ENCODE results near the gene PCF11. TPM values are rescaled to one million over a fixed set of nuclear protein-coding genes. Genes with fewer than 3 reads are reported as not detected.

Gene PCF11
- total and polyA plus RNA-seq, 2 of the 4 experiments (the other 2 are of a cell fraction): 19.2 to 26.7 TPM

DNA sequence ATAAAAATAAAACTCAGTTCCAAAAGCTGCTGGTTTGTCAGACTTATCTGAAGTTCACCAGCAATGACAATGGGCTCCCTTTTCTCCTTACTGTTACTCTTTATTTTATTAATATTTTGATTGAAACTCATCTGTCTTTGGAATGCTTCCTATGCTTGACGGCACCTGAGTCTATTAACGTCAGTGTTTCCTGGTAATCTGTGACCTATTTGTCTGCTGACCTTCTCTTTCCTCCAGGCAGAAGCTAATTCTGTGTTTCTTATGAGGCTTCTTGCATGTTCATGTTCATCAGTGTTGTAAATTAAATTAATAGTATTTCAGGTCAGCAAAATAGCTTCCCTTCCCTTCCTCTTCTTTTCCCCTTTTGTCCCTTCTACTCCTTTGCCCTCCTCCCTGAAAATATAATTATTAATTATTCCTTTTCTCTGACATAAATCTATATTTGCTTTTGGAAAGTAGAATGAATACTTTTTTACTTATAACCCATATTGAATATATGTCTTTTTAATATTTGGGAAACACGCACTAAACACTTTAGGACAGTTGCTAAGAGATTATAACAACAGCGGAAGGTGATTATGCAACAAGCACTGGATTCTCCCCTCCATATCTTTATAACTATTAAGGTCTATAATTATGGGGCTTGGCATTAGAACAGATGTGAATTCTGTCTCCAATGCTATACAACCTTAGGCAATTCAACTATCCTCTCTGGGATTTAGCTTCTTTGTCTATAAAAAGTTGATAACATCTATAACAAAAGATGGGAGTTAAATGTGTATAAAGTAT, 32.1 kb upstream of the PCF11 start:
- H4K5ac ChIP-seq (ENCODE audit: low read depth, low read length): no peak overlapping the region
- no peak for DNase-seq
- no peaks in the 10 kb centered on the region for H3K36me3 ChIP-seq (ENCODE audit: control insufficient read depth, insufficient read depth, low read length)
- H3K9ac ChIP-seq (ENCODE audit: low read depth, low read length): no peak overlapping the region
- dilution Hi-C loops (cut with HindIII; ENCODE audit: low sequenced_read_pairs, unreplicated experiment) (no loop called here), in situ Hi-C loops (cut with MboI; ENCODE audit: low sequenced_read_pairs) (no loop called here), intact Hi-C loops (cut with micrococcal nuclease) (no loop called here)
- H2AK5ac ChIP-seq (ENCODE audit: low read depth, low read length): no peak overlapping the region
- H4K91ac ChIP-seq (ENCODE audit: insufficient read depth, low read depth, low read length): no peak overlapping the region
- H2BK120ac ChIP-seq (ENCODE audit: low read depth, low read length): no peak overlapping the region
- no peak overlapping the region for H2BK20ac ChIP-seq (ENCODE audit: low read depth, low read length)
- no peaks in the 10 kb centered on the region for H3K79me1 ChIP-seq (ENCODE audit: low read depth in 1 of 2, low read length in 2 of 2)
- ChIA-PET CTCF (interaction anchor here (0.6 kb wide), 1 partner anchor 8 kb away, joined by 3 read pairs; no protein-coding TSS in a partner anchor), POLR2A (ENCODE audit: unreplicated experiment) (no interaction called here)
- H3K4me2 ChIP-seq (ENCODE audit: low read depth, low read length): no peak overlapping the region
- H3K9me1 ChIP-seq (ENCODE audit: insufficient read depth, low read length): no peaks in the 10 kb centered on the region
- BruUV-seq (replicated peaks): no TSS peak
- H3K4ac ChIP-seq (ENCODE audit: low read depth, low read length): no peak overlapping the region
- no CpG with 5 or more reads among the region's 4 CpGs for WGBS, 2 experiments (ENCODE audit: extremely low coverage in 2 of 2, insufficient read length in 1 of 2)
- H3K4me1 ChIP-seq (ENCODE audit: control insufficient read depth, insufficient read depth, low read length): peaks cover 3% of the 10 kb centered on the region
- no peak overlapping the region for H2BK5ac ChIP-seq (ENCODE audit: low read depth, low read length, poor library complexity, severe bottlenecking)
- H2AK9ac ChIP-seq (replicated peaks; ENCODE audit: low read depth, low read length, poor library complexity): no peak overlapping the region
- H4K8ac ChIP-seq (ENCODE audit: low read depth in 2 of 2, low read length in 2 of 2): no peak overlapping the region
- no peak overlapping the region; the same call in 1 of the 2 replicates for H3K56ac ChIP-seq (ENCODE audit: extremely low read depth, insufficient read depth, low read length)
- H2AFZ ChIP-seq (replicated peaks; ENCODE audit: low read length, poor library complexity): no peak overlapping the region
- H3K27me3 ChIP-seq (ENCODE audit: control insufficient read depth, insufficient read depth, low read length): peaks cover 2% of the 10 kb centered on the region
- H3K4me3 ChIP-seq (ENCODE audit: insufficient read depth, low read depth, low read length): no peak overlapping the region
- no peak for ATAC-seq (ENCODE audit: low read depth)
- no peak overlapping the region for H2BK15ac ChIP-seq (ENCODE audit: low read depth, low read length)
- H3K23ac ChIP-seq (ENCODE audit: low read depth, low read length): no peak overlapping the region
- no peak overlapping the region for H3K14ac ChIP-seq (replicated peaks; ENCODE audit: low read depth, low read length)
- no peak overlapping the region for H3K27ac ChIP-seq (ENCODE audit: insufficient read depth, low read length)
- H3K9me3 ChIP-seq (ENCODE audit: control insufficient read depth, insufficient read depth, low read length): peaks cover 2% of the 10 kb centered on the region; the same call in 1 of the 2 replicates
- no peak overlapping the region for H3K18ac ChIP-seq (ENCODE audit: low read depth, low read length)
- H4K20me1 ChIP-seq (ENCODE audit: insufficient read depth, low read length): no peaks in the 10 kb centered on the region
- TF ChIP-seq, protein P1, sequence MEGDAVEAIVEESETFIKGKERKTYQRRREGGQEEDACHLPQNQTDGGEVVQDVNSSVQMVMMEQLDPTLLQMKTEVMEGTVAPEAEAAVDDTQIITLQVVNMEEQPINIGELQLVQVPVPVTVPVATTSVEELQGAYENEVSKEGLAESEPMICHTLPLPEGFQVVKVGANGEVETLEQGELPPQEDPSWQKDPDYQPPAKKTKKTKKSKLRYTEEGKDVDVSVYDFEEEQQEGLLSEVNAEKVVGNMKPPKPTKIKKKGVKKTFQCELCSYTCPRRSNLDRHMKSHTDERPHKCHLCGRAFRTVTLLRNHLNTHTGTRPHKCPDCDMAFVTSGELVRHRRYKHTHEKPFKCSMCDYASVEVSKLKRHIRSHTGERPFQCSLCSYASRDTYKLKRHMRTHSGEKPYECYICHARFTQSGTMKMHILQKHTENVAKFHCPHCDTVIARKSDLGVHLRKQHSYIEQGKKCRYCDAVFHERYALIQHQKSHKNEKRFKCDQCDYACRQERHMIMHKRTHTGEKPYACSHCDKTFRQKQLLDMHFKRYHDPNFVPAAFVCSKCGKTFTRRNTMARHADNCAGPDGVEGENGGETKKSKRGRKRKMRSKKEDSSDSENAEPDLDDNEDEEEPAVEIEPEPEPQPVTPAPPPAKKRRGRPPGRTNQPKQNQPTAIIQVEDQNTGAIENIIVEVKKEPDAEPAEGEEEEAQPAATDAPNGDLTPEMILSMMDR (conservative IDR thresholded peaks at IDR 0.05; ENCODE audit: low read depth, low read length): no peak
- TF ChIP-seq BHLHE40 (IDR thresholded peaks at IDR 0.05; ENCODE audit: low read depth, low read length): no peak
- no peak for TF ChIP-seq MAZ (IDR thresholded peaks at IDR 0.05; ENCODE audit: borderline replicate concordance, low read depth, low read length)
- TF ChIP-seq, protein P2, sequence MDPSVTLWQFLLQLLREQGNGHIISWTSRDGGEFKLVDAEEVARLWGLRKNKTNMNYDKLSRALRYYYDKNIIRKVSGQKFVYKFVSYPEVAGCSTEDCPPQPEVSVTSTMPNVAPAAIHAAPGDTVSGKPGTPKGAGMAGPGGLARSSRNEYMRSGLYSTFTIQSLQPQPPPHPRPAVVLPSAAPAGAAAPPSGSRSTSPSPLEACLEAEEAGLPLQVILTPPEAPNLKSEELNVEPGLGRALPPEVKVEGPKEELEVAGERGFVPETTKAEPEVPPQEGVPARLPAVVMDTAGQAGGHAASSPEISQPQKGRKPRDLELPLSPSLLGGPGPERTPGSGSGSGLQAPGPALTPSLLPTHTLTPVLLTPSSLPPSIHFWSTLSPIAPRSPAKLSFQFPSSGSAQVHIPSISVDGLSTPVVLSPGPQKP (IDR thresholded peaks at IDR 0.05; ENCODE audit: borderline replicate concordance, low read depth, low read length): no peak
- no peak for TF ChIP-seq FOS (IDR thresholded peaks at IDR 0.05; ENCODE audit: low read depth, low read length)
- no peak for TF ChIP-seq NFE2L2 (IDR thresholded peaks at IDR 0.05; ENCODE audit: low read depth, low read length)
- TF ChIP-seq MXI1 (IDR thresholded peaks at IDR 0.05; ENCODE audit: borderline replicate concordance, low read depth, low read length): no peak
- TF ChIP-seq, protein P3, sequence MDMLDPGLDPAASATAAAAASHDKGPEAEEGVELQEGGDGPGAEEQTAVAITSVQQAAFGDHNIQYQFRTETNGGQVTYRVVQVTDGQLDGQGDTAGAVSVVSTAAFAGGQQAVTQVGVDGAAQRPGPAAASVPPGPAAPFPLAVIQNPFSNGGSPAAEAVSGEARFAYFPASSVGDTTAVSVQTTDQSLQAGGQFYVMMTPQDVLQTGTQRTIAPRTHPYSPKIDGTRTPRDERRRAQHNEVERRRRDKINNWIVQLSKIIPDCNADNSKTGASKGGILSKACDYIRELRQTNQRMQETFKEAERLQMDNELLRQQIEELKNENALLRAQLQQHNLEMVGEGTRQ (IDR thresholded peaks at IDR 0.05; ENCODE audit: low read depth, low read length): no peak
- no peak for TF ChIP-seq SMC3 (IDR thresholded peaks at IDR 0.05; ENCODE audit: low read depth, low read length)
- TF ChIP-seq POLR2A (IDR thresholded peaks at IDR 0.05; ENCODE audit: low read depth, low read length): no peak
- no peak for TF ChIP-seq CEBPB (IDR thresholded peaks at IDR 0.05; ENCODE audit: low read depth, low read length)
- no peak for TF ChIP-seq MAFK (IDR thresholded peaks at IDR 0.05; ENCODE audit: low read depth, low read length)
- TF ChIP-seq RFX5 (IDR thresholded peaks at IDR 0.05; ENCODE audit: low read depth, low read length): no peak
- no peak for TF ChIP-seq RCOR1 (IDR thresholded peaks at IDR 0.05; ENCODE audit: insufficient replicate concordance, low read length)
- no peak for TF ChIP-seq RAD21 (IDR thresholded peaks at IDR 0.05; ENCODE audit: low read length)

Data from IMR-90 (cell line).